ENCODE results near the gene CTDSP1. TPM values are rescaled to one million over a fixed set of nuclear protein-coding genes. Genes with fewer than 3 reads are reported as not detected.

CTDSP1 gene
- total and polyA plus RNA-seq, 2 donors, result 58.2 to 91.9 TPM

DNA sequence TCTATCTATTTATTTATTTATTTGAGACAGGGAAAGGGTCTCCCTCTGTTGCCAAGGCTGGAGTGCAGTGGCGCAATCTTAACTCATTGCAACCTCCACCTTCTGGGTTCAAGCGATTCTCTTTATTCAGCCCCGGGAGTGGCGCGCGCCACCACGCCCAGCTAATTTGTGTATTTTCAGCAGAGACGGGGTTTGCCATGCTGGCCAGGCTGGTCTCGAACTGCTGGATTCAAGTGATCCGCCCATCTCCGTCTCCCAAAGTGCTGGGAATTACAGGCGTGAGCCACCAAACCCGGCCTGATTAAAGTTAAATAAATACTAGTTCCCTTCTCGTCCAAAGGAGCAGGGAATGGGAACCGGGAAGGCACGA is 4.2 kb upstream of the CTDSP1 start:
- peak in 1 of 9 donors; percentile 13 for DNase-seq (ENCODE audit: low read depth in 6 of 9, low spot score in 9 of 9)
- peak overlapping the region; percentile 81 to 97 for H3K27ac ChIP-seq (ENCODE audit: low read depth in 1 of 2, low read length in 1 of 2)
- H3K4me3 ChIP-seq (ENCODE audit: low read length in 2 of 2), result peak overlapping the region; percentile 77 to 100
- no peaks in the 10 kb centered on the region for H3K36me3 ChIP-seq (ENCODE audit: control insufficient read depth in 2 of 2, insufficient read depth in 2 of 2, low read length in 1 of 2)
- WGBS, result 79% methylated on average over 16 of the region's 16 CpGs
- H3K27me3 ChIP-seq (ENCODE audit: control insufficient read depth in 2 of 2, insufficient read depth in 1 of 2, low read length in 1 of 2), result peaks cover 2 to 27% of the 10 kb centered on the region in 2 donors
- H3K9me3 ChIP-seq (ENCODE audit: control insufficient read depth in 2 of 2, insufficient read depth in 1 of 2, low read length in 1 of 2), result peaks cover 0 to 25% of the 10 kb centered on the region in 2 donors
- H3K4me1 ChIP-seq (ENCODE audit: control insufficient read depth in 2 of 2, insufficient read depth in 2 of 2, low read length in 2 of 2), result peaks cover 18 to 54% of the 10 kb centered on the region in 2 donors

DNA sequence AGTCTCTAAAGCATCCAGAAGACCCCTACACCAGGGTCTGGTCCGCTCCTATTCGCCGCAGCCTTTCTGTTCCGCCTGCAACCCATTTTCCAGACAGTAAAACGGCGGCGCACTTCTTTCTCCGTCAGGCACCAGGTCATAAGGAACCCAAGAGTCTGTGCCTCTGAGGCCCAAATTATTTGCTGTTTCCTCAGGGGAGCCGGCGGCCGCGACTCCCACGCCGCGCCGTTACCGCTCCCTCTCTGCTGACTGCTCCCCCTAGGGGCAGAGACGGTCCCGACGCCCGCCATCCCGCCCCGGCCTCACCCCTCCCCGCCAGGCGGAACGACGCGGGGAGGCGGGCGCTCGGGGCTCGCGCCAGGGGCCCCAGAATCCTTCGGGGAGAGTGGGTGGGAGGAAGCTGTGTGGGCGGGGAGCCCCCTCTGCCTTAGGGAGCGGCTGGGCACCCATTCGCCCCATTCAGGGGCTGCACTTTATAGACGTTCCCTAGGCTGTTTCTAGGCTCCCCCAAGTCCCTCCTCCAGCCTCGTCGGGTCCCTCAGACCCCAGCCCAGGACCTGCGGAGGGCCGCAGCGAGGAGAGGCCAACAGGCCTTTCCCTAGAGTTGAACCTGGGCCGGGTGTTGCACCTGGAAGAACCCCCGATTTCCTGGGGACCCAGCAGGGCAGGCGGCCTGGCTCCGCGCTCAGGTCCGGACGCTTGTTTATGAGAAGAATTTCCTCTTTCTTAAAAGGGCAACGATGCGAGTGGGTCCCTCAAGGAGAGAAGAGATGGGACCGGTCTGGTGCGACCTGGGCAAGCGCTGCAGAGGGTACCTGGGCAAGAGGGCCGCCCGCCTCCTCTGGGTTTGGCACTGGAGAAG is 3.6 kb upstream of the CTDSP1 start:
- DNase-seq (ENCODE audit: low read depth in 6 of 9, low spot score in 9 of 9), result peak; percentile 90 to 98 (median 93)
- 2% methylated on average over 57 of the region's 57 CpGs for WGBS
- H3K27ac ChIP-seq (ENCODE audit: low read depth in 1 of 2, low read length in 1 of 2), result peak overlapping the region; percentile 97
- H3K36me3 ChIP-seq (ENCODE audit: control insufficient read depth in 2 of 2, insufficient read depth in 2 of 2, low read length in 1 of 2), result no peaks in the 10 kb centered on the region
- H3K4me3 ChIP-seq (ENCODE audit: low read length in 2 of 2), result peak overlapping the region; percentile 77 to 100
- peaks cover 0 to 25% of the 10 kb centered on the region in 2 donors for H3K9me3 ChIP-seq (ENCODE audit: control insufficient read depth in 2 of 2, insufficient read depth in 1 of 2, low read length in 1 of 2)
- H3K4me1 ChIP-seq (ENCODE audit: control insufficient read depth in 2 of 2, insufficient read depth in 2 of 2, low read length in 2 of 2), result peaks cover 19 to 56% of the 10 kb centered on the region in 2 donors
- peaks cover 2 to 27% of the 10 kb centered on the region in 2 donors for H3K27me3 ChIP-seq (ENCODE audit: control insufficient read depth in 2 of 2, insufficient read depth in 1 of 2, low read length in 1 of 2)

- Histone ChIP-seq H3K36me3 (ENCODE audit: control insufficient read depth in 2 of 2, insufficient read depth in 2 of 2, low read length in 1 of 2) (peaks cover 1 to 7% of the 10 kb centered on the region in 2 donors), H3K4me1 (ENCODE audit: control insufficient read depth in 2 of 2, insufficient read depth in 2 of 2, low read length in 2 of 2) (peaks cover 26 to 64% of the 10 kb centered on the region in 2 donors), H3K27ac (ENCODE audit: low read depth in 1 of 2, low read length in 1 of 2) (peak overlapping the region; percentile 97), H3K9me3 (ENCODE audit: control insufficient read depth in 2 of 2, insufficient read depth in 1 of 2, low read length in 1 of 2) (peaks cover 0 to 25% of the 10 kb centered on the region in 2 donors), H3K27me3 (ENCODE audit: control insufficient read depth in 2 of 2, insufficient read depth in 1 of 2, low read length in 1 of 2) (peaks cover 2 to 27% of the 10 kb centered on the region in 2 donors), H3K4me3 (ENCODE audit: low read length in 2 of 2) (peak overlapping the region; percentile 77 to 100)
- WGBS, result under 1% methylated on average over 27 of the region's 27 CpGs
- peak in 7 of 9 donors; percentile 55 to 89 (median 71) for DNase-seq (ENCODE audit: low read depth in 6 of 9, low spot score in 9 of 9)
Observed at GRCh38 chr2:218396688-218397462, 2.8 kb upstream of the CTDSP1 start.

DNA sequence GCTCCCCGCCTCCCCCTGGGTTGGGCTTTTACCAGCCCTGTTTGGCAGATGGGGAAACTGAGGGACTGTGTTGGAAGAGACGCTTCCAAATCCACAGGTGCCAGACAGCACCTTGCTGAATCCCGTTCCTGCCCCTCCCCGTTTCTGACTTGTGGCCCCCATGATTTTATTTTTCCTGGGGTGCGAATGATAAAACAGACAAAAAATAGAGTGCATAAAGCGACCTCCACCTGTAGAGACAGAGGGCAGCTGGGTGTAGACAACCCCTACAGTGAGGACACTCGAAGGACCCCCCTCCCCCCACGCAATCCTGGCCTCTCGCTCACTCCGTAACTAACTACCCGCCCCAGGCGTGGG is 2.2 kb upstream of the CTDSP1 start:
- peaks cover 0 to 25% of the 10 kb centered on the region in 2 donors for H3K9me3 ChIP-seq (ENCODE audit: control insufficient read depth in 2 of 2, insufficient read depth in 1 of 2, low read length in 1 of 2)
- DNase-seq (ENCODE audit: low read depth in 6 of 9, low spot score in 9 of 9), result peak in 2 of 9 donors; percentile 15 to 51
- H3K4me1 ChIP-seq (ENCODE audit: control insufficient read depth in 2 of 2, insufficient read depth in 2 of 2, low read length in 2 of 2), result peaks cover 26 to 69% of the 10 kb centered on the region in 2 donors
- peaks cover 7 to 13% of the 10 kb centered on the region in 2 donors for H3K36me3 ChIP-seq (ENCODE audit: control insufficient read depth in 2 of 2, insufficient read depth in 2 of 2, low read length in 1 of 2)
- H3K27ac ChIP-seq (ENCODE audit: low read depth in 1 of 2, low read length in 1 of 2), result peak overlapping the region; percentile 97
- 6% methylated on average over 12 of the region's 12 CpGs for WGBS
- H3K27me3 ChIP-seq (ENCODE audit: control insufficient read depth in 2 of 2, insufficient read depth in 1 of 2, low read length in 1 of 2), result peaks cover 2 to 27% of the 10 kb centered on the region in 2 donors
- H3K4me3 ChIP-seq (ENCODE audit: low read length in 2 of 2), result peak overlapping the region; percentile 77 to 100

GRCh38 chr2:218397820-218398436 is 1.7 kb upstream of the CTDSP1 start:
- DNase-seq (ENCODE audit: low read depth in 6 of 9, low spot score in 9 of 9), result peak in 4 of 9 donors; percentile 23 to 68 (median 44)
- WGBS, result 1% methylated on average over 35 of the region's 35 CpGs
- Histone ChIP-seq H3K4me3 (ENCODE audit: low read length in 2 of 2) (peak overlapping the region; percentile 77 to 100), H3K27ac (ENCODE audit: low read depth in 1 of 2, low read length in 1 of 2) (peak overlapping the region; percentile 97), H3K9me3 (ENCODE audit: control insufficient read depth in 2 of 2, insufficient read depth in 1 of 2, low read length in 1 of 2) (peaks cover 0 to 25% of the 10 kb centered on the region in 2 donors), H3K27me3 (ENCODE audit: control insufficient read depth in 2 of 2, insufficient read depth in 1 of 2, low read length in 1 of 2) (peaks cover 2 to 27% of the 10 kb centered on the region in 2 donors), H3K36me3 (ENCODE audit: control insufficient read depth in 2 of 2, insufficient read depth in 2 of 2, low read length in 1 of 2) (peaks cover 12 to 18% of the 10 kb centered on the region in 2 donors), H3K4me1 (ENCODE audit: control insufficient read depth in 2 of 2, insufficient read depth in 2 of 2, low read length in 2 of 2) (peaks cover 26 to 69% of the 10 kb centered on the region in 2 donors)

- under 1% methylated on average over 95 of the region's 95 CpGs for WGBS
- H3K27me3 ChIP-seq (ENCODE audit: control insufficient read depth in 2 of 2, insufficient read depth in 1 of 2, low read length in 1 of 2), result peaks cover 2 to 27% of the 10 kb centered on the region in 2 donors
- peak overlapping the region; percentile 95 to 100 for H3K4me3 ChIP-seq (ENCODE audit: low read length in 2 of 2)
- H3K9me3 ChIP-seq (ENCODE audit: control insufficient read depth in 2 of 2, insufficient read depth in 1 of 2, low read length in 1 of 2), result peaks cover 0 to 25% of the 10 kb centered on the region in 2 donors
- peak in 6 of 9 donors; percentile 45 to 75 (median 48) for DNase-seq (ENCODE audit: low read depth in 6 of 9, low spot score in 9 of 9)
- peaks cover 18 to 26% of the 10 kb centered on the region in 2 donors for H3K36me3 ChIP-seq (ENCODE audit: control insufficient read depth in 2 of 2, insufficient read depth in 2 of 2, low read length in 1 of 2)
- H3K4me1 ChIP-seq (ENCODE audit: control insufficient read depth in 2 of 2, insufficient read depth in 2 of 2, low read length in 2 of 2), result peaks cover 26 to 73% of the 10 kb centered on the region in 2 donors
- peak overlapping the region; percentile 97 for H3K27ac ChIP-seq (ENCODE audit: low read depth in 1 of 2, low read length in 1 of 2)
Observed at GRCh38 chr2:218398437-218399390, 954 bp upstream of the CTDSP1 start.

GRCh38 chr2:218400167-218400929 is 680 bp downstream of the CTDSP1 start:
- peaks cover 0 to 24% of the 10 kb centered on the region in 2 donors for H3K9me3 ChIP-seq (ENCODE audit: control insufficient read depth in 2 of 2, insufficient read depth in 1 of 2, low read length in 1 of 2)
- under 1% methylated on average over 63 of the region's 63 CpGs for WGBS
- H3K27me3 ChIP-seq (ENCODE audit: control insufficient read depth in 2 of 2, insufficient read depth in 1 of 2, low read length in 1 of 2), result peaks cover 2 to 27% of the 10 kb centered on the region in 2 donors
- peak overlapping the region; percentile 75 to 97 for H3K27ac ChIP-seq (ENCODE audit: low read depth in 1 of 2, low read length in 1 of 2)
- H3K4me3 ChIP-seq (ENCODE audit: low read length in 2 of 2), result peak overlapping the region; percentile 95 to 100
- H3K4me1 ChIP-seq (ENCODE audit: control insufficient read depth in 2 of 2, insufficient read depth in 2 of 2, low read length in 2 of 2), result peaks cover 27 to 71% of the 10 kb centered on the region in 2 donors
- peaks cover 29 to 32% of the 10 kb centered on the region in 2 donors for H3K36me3 ChIP-seq (ENCODE audit: control insufficient read depth in 2 of 2, insufficient read depth in 2 of 2, low read length in 1 of 2)
- DNase-seq (ENCODE audit: low read depth in 6 of 9, low spot score in 9 of 9), result peak in 4 of 9 donors; percentile 26 to 71 (median 38)

Data from thymus (tissue), 11 donors.